Thoracic aorta endothelial cell (primary cell): ENCODE data around the gene OOSP4A. TPM values are rescaled to one million over a fixed set of nuclear protein-coding genes. Genes with fewer than 3 reads are reported as not detected.

Experiments used
- total RNA-seq: library from RNA; depleted of rRNA; stranded (reverse); fragments of >200 nt; gene quantifications from 2 replicates; pipeline ENCODE4 v1.2.3, GENCODE V29; 2012

The OOSP4A gene
- not detected in 2 replicates for total RNA-seq

DNA sequence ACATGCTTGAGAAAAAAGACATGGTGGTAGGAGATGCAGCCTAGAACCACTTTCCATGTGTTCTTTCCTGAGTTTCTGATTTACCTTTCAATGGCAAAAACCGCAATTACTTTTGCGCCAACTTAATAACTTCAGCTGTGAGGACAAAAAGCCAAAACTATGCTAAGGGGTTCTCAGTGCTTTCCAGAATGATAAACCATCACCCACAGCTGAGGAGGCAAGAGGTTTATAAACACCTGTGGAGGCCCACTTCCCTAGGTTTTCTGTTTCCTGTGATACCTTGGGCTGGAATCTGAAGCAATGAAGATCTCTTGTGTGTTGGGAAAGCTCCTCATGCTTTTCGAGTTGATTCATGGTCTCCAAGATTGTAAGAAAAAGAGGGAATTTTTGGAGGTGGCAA lies at the start of gene OOSP4A:
Gene OOSP4A, plus strand, starts transcription at position 301 of the 400 bp plus-strand sequence. Its CDS starts 0 bp downstream, at position 301.

DNA sequence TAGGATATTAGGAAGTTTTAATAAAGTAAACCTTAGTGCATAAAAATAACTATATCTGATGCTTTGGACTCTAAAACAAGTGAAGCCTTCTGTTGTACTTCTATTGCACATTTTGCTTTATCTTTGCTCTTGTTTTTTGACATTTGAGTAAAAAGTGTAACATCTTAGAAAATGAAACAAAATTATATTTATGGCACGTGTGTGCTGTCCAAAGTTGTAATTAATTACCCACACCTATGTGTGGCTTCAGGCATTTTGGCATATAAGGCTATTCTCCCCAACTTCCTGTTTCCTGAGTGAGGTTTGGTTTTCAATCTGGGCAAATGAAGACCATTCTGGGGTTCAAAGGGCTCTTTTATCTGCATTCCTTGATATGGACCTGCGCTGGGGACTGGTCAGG lies 25.7 kb upstream of the OOSP4A start, which contains the start of gene OOSP1:
Gene OOSP1, plus strand, starts transcription at position 301 of the 400 bp plus-strand sequence. Its CDS starts 23 bp downstream, at position 324.

DNA sequence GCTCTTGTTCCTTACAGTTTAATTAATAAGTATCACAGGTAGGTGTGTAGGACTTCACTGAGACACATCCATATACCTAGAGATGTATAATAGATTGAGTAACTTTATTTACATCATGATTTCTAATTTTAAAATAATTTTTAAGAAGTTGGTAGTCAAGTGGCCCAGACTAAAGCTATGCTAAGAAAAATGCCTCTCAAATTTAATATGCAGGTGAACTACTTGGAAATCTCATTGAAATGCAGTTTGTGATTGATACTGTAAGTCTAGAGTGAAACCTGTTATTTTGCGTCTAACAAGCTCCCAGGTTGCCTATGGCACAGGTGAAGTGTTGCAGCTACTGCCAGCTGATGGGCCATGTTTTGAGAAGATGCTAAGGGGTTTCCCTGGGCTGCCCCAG lies 53.0 kb downstream of the OOSP4A start, which contains the start of gene OOSP4B:
Gene OOSP4B, plus strand, starts transcription at position 301 of the 400 bp plus-strand sequence.

Other genes starting within 250 kb of the OOSP4A start
- 50.3 and 58.0 TPM in 2 replicates for gene STX3, start 208.7 kb upstream of the OOSP4A start, total RNA-seq
- gene MRPL16, start 153.3 kb upstream of the OOSP4A start, total RNA-seq = 52.3 and 52.4 TPM in 2 replicates
- not detected in 2 replicates for gene CBLIF, start 118.5 kb upstream of the OOSP4A start, total RNA-seq
- gene TCN1, start 97.5 kb upstream of the OOSP4A start, total RNA-seq = not detected in 2 replicates
- gene OOSP3, start 85.3 kb upstream of the OOSP4A start, total RNA-seq = not detected in 2 replicates
- gene OOSP1, start 25.6 kb upstream of the OOSP4A start, total RNA-seq = not detected in 2 replicates
- not detected in 2 replicates for gene OOSP4B, start 53.1 kb downstream of the OOSP4A start, total RNA-seq
- not detected in 2 replicates for gene OOSP2, start 76.4 kb downstream of the OOSP4A start, total RNA-seq
- gene MS4A3, start 92.6 kb downstream of the OOSP4A start, total RNA-seq = not detected in 2 replicates
- gene MS4A2, start 124.6 kb downstream of the OOSP4A start, total RNA-seq = not detected in 2 replicates
- 0.40 and 0.65 TPM in 2 replicates for gene MS4A6A, start 219.1 kb downstream of the OOSP4A start, total RNA-seq